Neural cell (in vitro differentiated cells): ENCODE data around the gene PDE6A.

Experiments used
- CTCF ChIP-seq: fragments of 450-650 bp; IDR thresholded peaks from 2 replicates; pipeline ENCODE4 v1.5.1; 2014; ENCODE audit warnings: antibody characterized with exemption, mild to moderate bottlenecking, moderate library complexity; ENCODE audit not compliant: poor library complexity, severe bottlenecking
- POLR2AphosphoS5 ChIP-seq: IDR thresholded peaks from 2 replicates; pipeline ENCODE4 v1.6.1; 2012
- REST ChIP-seq: IDR thresholded peaks from 2 replicates; pipeline ENCODE4 v1.6.1; 2012; ENCODE audit warnings: borderline replicate concordance

DNA sequence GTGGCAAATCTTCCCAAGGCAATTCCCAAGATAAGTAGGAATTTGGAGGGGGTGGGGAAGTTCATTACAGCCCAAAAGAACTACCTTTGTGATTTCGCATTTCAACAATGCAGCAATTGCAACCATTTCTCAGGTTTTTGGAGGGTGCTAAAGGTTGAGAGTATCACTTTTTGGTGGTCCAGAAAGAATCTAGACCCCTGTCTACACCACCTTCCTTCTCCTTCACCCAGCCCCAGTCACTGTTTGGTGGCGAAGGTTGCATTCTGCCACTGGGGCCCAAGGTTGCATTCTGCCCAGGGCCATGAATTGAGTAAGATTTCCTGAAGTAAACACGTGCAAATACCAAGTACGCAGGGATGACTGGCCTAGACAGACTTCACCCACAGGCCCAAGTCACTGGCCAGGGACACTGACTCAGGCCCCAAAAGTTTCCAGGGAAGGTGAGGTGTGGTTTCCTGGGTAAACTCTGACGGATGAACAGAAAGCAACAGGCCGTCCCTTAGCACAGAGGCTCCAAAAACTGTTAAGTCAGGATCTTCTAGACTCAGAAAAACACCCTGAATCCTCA lies 5.7 kb downstream of the PDE6A start:
- TF ChIP-seq REST (no peak), POLR2AphosphoS5 (no peak), CTCF (no peak)
